ENCODE measurements around the gene KIF14.
A peak's percentile ranks its signal among the peaks of the same experiment; 100 is the strongest.

KIF14 gene

DNA sequence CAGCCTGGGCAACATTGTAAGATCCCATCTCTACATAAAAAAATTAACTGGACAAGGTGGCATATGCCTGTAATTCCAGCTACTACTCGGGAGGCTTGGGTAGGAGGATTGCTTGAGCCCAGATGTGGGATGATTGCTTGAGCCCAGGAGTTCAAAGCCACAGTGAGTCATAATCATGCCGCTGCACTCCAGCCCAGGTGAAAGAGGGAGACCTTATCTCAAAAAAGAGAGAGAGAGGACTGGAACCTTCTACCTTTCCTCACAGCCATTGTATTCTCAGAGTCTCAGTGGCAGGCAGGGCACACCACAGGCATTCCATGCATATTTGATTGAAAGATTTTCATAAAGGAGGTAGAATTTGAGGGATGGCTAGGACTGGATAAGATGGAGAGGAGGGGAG is 78.4 kb downstream of the KIF14 start:
- TF ChIP-seq, protein P1, sequence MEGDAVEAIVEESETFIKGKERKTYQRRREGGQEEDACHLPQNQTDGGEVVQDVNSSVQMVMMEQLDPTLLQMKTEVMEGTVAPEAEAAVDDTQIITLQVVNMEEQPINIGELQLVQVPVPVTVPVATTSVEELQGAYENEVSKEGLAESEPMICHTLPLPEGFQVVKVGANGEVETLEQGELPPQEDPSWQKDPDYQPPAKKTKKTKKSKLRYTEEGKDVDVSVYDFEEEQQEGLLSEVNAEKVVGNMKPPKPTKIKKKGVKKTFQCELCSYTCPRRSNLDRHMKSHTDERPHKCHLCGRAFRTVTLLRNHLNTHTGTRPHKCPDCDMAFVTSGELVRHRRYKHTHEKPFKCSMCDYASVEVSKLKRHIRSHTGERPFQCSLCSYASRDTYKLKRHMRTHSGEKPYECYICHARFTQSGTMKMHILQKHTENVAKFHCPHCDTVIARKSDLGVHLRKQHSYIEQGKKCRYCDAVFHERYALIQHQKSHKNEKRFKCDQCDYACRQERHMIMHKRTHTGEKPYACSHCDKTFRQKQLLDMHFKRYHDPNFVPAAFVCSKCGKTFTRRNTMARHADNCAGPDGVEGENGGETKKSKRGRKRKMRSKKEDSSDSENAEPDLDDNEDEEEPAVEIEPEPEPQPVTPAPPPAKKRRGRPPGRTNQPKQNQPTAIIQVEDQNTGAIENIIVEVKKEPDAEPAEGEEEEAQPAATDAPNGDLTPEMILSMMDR (IDR thresholded peaks at IDR 0.05; ENCODE audit: low read depth, low read length, missing control alignments) = no peak
- DNase-seq (ENCODE audit: extremely low read depth, low read depth) = no peak
- H3K4me3 ChIP-seq (replicated peaks; ENCODE audit: low read depth, low read length) = no peak overlapping the region

DNA sequence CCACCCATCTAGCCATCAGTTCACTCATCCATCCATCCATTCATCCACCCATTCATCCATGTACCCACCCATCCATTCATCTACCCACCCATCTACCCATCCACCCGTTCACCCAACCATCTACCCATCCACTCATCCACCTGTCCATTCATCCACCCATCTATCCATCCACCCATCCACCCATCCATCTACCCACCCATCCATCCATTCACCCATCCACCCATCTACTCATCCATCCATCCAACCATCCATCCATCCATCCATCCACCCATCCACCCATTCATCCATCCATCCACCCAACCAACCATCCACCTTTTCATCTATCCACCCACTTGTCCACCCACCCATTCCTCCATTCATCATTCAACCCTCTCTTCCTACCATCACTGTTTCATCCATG is 80.3 kb downstream of the KIF14 start:
- no peak for DNase-seq (ENCODE audit: extremely low read depth, low read depth)
- TF ChIP-seq, protein P1 (IDR thresholded peaks at IDR 0.05; ENCODE audit: low read depth, low read length, missing control alignments) = no peak
- H3K4me3 ChIP-seq (replicated peaks; ENCODE audit: low read depth, low read length) = no peak overlapping the region

DNA sequence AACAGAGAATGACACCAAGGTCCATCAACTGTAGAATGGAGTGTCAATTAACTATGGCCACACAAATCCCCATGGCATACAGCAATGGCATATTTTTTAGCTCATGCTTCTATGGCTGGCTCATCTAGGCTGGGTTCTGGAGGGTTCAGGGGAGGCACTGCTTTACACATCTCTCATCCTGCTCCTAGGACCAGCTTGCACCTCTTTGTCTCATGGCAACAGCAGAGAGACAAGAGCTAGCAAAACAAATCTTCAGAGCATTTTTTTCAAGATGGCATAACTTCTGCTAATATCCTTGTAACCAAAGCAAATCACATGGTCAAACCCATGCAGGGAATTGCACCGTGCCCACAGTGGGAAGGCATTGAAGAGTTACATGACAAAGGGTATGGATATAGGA is 82.4 kb downstream of the KIF14 start:
- TF ChIP-seq, protein P1 (IDR thresholded peaks at IDR 0.05; ENCODE audit: low read depth, low read length, missing control alignments) = no peak
- H3K4me3 ChIP-seq (replicated peaks; ENCODE audit: low read depth, low read length) = no peak overlapping the region
- DNase-seq (ENCODE audit: extremely low read depth, low read depth) = no peak

DNA sequence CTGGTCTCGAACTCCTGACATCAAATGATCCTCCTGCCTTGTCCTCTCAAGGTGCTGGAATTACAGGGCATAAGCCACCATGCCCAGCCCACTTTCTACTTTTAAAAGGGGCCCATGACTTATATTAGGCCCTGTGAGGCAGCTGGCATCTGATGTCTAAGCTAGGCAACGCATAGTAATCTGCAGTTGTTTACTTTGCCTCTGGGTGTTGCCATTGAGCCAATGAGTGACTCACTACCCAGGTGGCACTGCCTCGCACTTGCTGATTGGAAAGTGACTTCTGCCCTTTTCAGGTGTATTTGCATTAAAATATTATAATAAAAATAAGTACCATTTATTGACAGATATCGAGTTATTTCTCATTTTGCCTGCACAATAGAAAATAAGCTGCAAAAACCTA is 84.9 kb downstream of the KIF14 start:
- no peak for DNase-seq (ENCODE audit: extremely low read depth, low read depth)
- H3K4me3 ChIP-seq (replicated peaks; ENCODE audit: low read depth, low read length) = no peak overlapping the region
- TF ChIP-seq, protein P1 (IDR thresholded peaks at IDR 0.05; ENCODE audit: low read depth, low read length, missing control alignments) = peak; percentile 15

DNA sequence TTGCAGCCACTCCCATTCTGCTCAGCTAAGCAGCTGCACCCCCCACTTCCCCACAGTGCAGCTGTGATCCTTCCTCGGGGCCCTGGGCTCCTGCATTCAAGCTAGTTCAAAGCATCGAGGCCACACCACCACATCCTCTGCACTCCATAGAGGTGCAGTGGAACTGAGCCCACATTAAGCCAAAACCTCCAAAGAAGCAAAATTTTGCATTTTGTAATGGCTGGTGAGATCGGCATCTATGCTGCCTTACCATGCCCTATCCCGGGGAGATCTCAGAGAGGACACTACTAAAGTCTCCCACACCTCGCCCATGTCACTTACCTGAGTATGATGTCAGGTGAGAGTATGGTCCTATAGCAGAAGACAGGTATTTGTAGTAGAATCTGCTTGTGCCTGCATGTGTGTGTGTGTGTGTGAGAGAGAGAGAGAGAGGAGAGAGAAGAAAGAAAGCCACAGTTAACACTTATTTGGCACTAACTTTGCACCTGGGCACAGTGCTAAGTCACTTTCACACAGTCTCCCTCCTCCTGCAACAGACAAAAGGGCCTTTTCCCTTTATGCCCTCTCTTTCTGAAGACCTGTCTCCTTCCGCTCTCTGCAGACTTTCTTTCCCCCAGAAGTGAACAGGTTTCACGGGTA is 89.8 kb downstream of the KIF14 start:
- no peak overlapping the region for H3K4me3 ChIP-seq (replicated peaks; ENCODE audit: low read depth, low read length)
- DNase-seq (ENCODE audit: extremely low read depth, low read depth) = no peak
- TF ChIP-seq, protein P1 (IDR thresholded peaks at IDR 0.05; ENCODE audit: low read depth, low read length, missing control alignments) = no peak

GRCh38 chr1:200528858-200529606 is 91.5 kb downstream of the KIF14 start:
- H3K4me3 ChIP-seq (replicated peaks; ENCODE audit: low read depth, low read length) = no peak overlapping the region
- TF ChIP-seq, protein P1 (IDR thresholded peaks at IDR 0.05; ENCODE audit: low read depth, low read length, missing control alignments) = no peak
- no peak for DNase-seq (ENCODE audit: extremely low read depth, low read depth)
